NCI-H82 treated with DMSO at 0.1 percent for 48 hours (cell line): Measurements from ENCODE around the gene SPACA7.

Experiments
- DNase-seq: peaks from one replicate; lab custom pipeline; 2025; ENCODE audit not compliant: unreplicated experiment; lab: John Stamatoyannopoulos, UW

The SPACA7 gene

GRCh38 chr13:112447306-112447705, 71.2 kb downstream of the SPACA7 start:
- DNase-seq = no peak

GRCh38 chr13:112447761-112448603, 71.8 kb downstream of the SPACA7 start:
- no peak for DNase-seq

GRCh38 chr13:112448621-112449544, 72.7 kb downstream of the SPACA7 start:
- no peak for DNase-seq

- DNase-seq = no peak
Observed at GRCh38 chr13:112449545-112449930, 73.4 kb downstream of the SPACA7 start.

- no peak for DNase-seq
Observed at GRCh38 chr13:112450118-112450903, 74.2 kb downstream of the SPACA7 start.

- no peak for DNase-seq
Observed at GRCh38 chr13:112450904-112451240, 74.7 kb downstream of the SPACA7 start.

- DNase-seq = no peak
Observed at GRCh38 chr13:112451512-112452379, 75.6 kb downstream of the SPACA7 start.

- DNase-seq = no peak
Observed at GRCh38 chr13:112452380-112453206, 76.4 kb downstream of the SPACA7 start.

- no peak for DNase-seq
Observed at GRCh38 chr13:112453207-112453829, 77.2 kb downstream of the SPACA7 start.

GRCh38 chr13:112453874-112454647, 77.9 kb downstream of the SPACA7 start:
- no peak for DNase-seq

GRCh38 chr13:112454648-112455334, 78.6 kb downstream of the SPACA7 start:
- no peak for DNase-seq

GRCh38 chr13:112455476-112456059, 79.4 kb downstream of the SPACA7 start:
- no peak for DNase-seq

- DNase-seq = no peak
Observed at GRCh38 chr13:112456138-112457056, 80.2 kb downstream of the SPACA7 start.

GRCh38 chr13:112457081-112457480, 80.9 kb downstream of the SPACA7 start:
- no peak for DNase-seq

- DNase-seq = no peak
Observed at GRCh38 chr13:112457485-112457884, 81.3 kb downstream of the SPACA7 start.

- DNase-seq = no peak
Observed at GRCh38 chr13:112462408-112462807, 86.3 kb downstream of the SPACA7 start.
